ENCODE data around the gene TCF4.

Gene TCF4

DNA sequence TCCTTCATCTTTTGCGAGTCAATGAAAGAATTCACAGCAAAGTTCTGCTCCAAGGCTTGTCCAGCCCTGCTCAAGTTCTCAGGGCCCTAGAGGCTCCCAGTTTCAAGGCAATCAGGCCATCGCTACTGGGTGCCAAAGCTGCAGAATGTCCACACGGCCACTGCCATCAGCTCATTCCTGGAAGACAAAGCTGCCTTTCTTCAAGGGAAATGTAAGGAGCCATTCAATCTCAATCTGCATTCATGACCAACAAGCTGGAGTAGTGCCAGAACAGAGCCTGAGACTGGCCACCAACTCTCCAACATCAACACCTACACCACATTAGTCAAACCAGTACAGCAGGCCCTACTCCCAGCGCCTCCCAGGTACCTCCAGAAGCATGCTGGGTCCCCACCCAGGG, 202.2 kb downstream of the TCF4 start:
- DNase-seq (ENCODE audit: low spot score): no peak

DNA sequence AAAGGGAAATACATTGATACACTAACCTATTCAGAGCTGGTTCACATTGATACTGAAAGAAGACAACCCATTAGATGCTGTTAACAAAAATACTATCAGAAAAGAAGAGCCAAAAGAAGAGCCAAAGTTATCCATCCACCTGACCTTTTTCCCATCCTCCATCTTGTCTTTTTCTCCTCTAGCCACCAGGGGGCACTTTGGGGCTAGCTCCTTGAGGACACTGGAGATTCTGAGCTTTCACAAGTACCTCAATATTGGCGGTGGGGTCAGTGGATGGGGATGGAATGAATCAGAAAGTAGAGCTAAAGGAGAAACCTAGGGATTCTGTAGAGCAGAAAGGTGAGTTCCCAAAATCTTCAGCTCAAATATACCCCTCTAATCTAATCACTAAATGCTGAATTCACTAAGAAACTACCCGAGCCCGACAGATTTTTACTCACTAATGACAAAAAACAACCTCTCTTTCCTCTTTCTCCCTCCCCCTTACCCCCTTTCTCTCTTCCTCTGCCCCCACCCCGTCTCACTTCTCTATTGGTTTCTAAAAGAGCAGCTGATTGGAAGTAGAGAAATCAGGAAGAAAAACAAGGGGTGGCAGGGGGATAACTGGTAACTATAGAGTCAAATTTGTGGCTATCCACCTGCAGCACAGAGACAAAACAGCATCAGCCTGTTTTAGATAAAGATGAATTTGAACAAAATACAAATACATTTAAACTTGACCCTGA, 203.3 kb downstream of the TCF4 start:
- no peak for DNase-seq (ENCODE audit: low spot score)

DNA sequence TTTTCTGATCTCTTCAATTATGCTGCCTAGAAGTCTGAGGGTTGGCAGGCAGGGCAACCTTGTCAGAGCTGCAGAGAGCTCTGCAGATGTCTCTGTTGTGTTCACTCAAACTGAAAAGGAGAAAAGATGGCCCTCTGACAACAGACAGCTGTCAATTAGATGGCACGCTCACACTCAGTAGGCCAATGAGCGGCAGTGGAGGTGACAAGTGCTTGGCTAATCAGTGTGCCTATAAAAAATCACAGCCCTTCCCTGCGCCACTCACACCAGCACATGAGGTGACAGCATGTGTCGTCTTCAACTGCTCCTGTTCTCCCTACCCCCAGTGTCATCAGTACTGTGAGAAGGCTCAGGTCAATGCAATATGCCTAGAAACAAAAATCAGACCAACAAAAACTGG, 203.9 kb downstream of the TCF4 start:
- no peak for DNase-seq (ENCODE audit: low spot score)

DNA sequence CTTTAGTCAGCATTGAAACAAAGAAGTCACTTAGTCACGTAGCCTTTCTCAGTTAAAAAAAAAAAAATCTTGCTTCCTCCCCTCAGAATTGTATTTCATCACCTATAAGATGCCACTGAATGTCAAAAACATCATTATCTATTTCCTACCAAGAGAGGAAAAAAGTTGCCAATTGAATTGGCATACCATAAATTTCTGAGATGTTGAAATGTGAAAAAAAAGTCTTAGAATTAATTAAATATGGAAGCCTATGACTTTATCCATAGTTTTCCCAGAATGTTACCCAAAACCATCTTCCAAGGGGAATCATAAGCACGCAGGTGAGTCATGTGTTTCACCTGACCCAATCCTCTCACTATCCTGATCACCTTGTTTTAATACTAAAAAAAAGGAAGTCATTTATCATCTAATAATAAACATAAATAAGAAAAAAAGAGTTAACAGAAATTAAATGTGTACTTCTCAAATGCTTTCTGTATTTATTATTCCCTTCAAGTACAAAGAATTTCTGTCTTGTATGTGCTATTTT, 205.7 kb downstream of the TCF4 start:
- no peak for DNase-seq (ENCODE audit: low spot score)

DNA sequence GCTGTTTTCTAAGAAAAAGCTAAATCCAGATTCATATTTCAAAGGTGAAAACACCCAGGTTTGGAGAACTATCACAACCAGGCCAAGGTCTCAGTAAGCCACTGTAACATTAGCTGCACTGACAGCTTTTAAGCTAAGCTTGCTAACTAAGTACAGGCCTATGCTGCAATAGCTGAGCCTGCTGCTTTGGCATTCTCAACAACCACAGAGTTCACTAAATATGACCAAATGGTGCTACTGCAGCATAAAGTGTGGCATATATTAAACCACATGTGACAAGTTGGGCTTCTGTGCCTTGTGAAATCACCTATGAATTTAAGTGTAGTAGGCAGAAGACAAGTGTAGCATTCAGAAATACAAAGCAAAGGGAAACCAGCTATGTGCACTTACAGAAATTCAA, 206.7 kb downstream of the TCF4 start:
- no peak for DNase-seq (ENCODE audit: low spot score)

DNA sequence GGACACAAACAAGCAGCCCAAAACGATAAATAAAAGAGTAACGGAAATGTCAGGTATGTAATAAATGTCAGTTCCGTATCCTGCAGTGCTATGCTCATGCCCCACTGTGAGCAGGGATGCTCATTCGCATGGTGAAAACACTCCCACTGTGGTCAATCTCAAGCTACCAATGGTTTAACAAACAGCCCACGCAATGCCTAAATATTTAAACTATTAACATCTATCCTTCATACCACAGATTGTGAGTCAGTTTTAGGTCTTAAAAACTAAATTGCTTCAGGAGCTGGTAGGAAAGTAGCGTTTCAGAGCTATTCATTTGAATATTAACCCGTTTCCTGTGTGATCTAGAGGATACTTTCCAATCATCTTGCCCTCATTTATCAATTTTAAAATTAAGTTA, 207.4 kb downstream of the TCF4 start:
- DNase-seq (ENCODE audit: low spot score): no peak

DNA sequence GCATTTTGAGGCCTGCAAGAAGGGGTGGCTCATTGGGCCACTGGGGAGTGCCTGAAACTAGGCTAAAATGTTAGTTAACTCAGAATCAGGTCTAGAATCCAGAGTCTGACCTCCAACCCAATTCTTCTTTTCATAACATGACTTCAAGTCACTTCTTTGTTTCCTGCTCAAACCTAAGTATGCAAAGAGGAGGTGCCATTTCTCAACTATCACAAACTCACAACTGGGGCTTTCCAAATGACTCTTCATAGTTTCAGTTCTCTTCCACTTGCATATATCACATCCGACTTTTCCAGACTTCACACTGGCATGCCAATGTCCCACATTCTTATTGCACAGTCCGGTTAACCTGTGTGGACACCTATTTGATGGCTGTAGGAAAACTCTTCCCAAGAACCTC, 211.6 kb downstream of the TCF4 start:
- no peak for DNase-seq (ENCODE audit: low spot score)

DNA sequence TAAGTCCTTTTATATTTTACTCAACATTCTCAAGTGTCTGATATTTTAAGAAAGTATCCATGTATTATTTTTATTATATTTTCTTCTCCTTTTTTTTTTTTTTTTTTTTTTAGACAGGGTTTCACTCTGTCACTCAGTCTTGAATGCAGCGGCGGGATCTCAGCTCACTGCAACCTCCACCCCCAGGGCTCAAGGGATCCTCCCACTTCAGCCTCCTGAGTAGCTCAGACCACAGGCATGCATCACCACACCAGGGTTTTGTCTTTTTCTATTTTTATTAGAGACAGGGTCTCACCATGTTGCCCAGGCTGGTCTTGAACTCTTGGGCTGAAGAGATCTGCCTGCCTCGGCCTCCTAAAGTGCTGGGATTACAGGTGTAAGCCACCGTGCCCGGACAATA, 212.1 kb downstream of the TCF4 start:
- no peak for DNase-seq (ENCODE audit: low spot score)

DNA sequence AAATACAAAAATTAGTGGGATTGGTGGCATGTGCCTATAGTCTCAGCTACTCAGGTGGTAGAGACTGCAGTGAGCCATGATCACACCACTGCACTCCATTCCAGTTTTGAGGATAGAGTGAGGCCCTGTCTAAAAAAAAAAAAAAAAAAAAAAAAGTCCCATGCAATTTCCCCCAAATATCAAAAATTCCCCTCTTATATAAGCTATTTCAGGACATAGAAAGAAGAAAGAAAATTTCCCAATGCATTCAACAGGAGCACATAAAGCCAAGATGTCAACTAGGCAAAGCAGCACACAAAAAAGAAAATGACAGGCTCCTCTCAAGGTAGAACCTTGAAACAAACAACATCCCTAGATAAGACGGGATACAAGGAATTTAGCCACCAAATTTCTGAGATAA, 213.3 kb downstream of the TCF4 start:
- DNase-seq (ENCODE audit: low spot score): no peak

DNA sequence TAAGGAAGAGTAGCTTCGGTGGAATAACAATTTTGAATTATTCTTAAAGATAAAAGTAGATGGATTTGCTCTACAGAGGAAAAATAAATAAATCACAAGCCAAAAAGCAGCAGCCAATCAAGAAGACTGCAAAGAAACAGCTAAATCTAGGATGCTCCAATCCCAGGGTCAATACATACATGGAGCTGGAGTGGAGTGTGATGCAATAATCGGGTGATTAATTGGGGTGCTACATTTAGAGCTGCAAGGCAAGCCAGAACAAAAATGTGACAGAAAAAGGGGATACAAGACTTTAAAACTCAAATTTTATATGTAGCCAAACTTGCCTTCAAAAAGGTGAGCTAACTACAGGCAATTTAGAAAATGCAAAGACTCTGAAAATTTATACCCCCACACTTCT, 215.8 kb downstream of the TCF4 start:
- no peak for DNase-seq (ENCODE audit: low spot score)

DNA sequence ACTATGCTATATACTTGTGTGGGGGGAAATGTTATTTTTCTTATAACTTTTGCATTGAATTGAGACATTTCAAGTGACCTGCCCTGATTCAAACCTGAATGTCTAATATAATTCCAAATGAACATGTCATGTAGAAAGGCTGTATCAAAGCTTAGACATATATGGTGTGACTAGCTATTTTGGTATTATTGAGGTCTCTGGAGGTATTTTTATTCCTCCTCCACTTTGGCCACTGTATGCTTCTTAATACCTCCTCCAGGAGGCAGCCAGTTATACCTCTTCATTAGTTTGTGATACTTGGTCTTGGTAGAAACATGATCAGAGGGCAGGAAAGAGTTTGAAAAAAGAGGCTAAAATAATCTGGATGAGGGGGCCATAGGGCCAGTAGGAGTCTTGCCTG, 217.1 kb downstream of the TCF4 start:
- DNase-seq (ENCODE audit: low spot score): no peak

DNA sequence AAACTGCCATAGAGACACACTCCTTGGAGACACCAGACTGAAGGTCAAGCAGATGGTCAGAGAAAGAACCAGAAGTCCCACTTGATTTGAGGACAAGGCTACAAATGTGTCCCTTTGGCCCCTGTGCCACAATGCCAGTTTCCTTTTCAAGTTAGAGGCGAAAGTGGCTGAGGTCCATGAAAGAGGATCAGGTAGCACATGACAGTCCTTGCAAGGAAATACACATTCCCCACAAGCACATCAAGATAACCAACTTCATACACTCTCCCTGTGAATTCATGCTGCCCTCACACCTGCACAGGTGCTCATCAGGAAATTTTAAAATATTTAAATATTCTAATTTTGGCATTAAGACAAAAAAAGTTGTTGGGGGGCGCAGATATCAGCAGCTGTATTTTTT, 218.6 kb downstream of the TCF4 start:
- no peak for DNase-seq (ENCODE audit: low spot score)

DNA sequence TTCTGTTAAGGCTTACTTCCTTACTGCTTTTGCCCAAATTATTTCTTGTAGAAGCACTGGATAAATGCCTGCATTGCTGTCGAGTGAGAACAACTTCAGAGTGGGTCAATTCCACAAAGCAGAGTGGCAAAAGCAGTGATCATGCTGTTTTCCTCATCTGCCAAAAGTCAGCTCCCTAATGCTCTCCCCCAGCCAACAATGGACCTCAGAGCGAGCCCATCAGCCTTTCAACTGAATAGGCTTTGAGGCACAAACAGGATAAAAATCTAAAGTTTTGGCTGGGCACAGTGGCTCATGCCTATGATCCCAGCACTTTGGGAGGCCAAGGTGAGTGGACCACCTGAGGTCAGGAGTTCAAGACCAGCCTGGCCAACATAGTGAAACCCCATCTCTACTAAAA, 222.7 kb downstream of the TCF4 start:
- no peak for DNase-seq (ENCODE audit: low spot score)

DNA sequence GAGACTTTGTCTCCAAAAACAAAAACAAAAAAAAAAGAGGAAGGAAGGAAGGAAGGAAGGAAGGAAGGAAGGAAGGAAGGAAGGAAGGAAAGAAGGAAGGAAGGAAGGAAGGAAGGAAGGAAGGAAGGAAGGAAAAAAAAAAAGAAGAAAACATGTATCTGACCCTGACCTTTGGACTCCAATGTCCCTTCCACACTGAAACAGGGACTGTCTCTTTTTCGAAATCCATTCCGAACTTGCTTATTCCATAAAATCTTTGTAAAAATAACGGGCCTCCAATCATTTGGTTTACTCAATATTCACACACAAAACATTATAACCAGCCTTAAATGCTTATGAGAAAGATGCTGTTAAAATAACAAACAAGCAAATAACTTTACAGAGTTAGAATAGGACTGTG, 225.7 kb downstream of the TCF4 start:
- DNase-seq (ENCODE audit: low spot score): no peak

DNA sequence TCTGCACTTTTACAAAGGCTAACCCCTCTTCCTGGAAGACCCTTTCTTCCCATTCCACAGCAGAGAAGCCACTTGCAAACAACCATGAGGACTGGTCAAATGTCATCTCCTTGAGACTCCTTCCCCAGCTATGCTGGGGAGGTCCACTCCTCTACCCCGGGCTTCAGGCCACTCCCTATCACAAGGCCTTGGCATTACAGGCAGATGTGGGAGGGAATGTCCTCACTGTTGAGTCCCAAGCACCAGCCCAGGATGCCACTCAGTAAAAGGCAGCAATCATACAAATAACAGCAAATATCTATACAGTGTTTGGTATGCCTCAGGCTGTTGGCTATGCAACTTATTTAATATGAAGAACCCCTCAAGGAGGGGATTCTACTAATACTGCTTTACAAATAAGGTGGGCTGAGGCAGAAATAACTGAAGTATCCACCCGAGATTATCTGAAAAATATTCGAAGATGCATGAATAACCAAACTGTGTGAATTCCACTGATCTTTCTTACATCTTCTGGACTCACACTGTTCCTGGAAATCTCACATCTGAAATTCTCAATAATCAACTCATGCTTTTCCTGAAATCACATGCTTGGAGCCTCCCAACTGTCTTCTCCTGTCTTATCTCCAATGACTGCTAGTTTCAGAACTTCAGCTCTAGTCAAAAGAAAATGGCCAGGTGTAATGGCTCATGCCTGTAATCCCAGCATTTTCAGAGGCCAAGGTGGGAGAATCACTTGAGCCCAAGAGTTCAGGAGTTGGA, 226.3 kb downstream of the TCF4 start:
- no peak for DNase-seq (ENCODE audit: low spot score)

DNA sequence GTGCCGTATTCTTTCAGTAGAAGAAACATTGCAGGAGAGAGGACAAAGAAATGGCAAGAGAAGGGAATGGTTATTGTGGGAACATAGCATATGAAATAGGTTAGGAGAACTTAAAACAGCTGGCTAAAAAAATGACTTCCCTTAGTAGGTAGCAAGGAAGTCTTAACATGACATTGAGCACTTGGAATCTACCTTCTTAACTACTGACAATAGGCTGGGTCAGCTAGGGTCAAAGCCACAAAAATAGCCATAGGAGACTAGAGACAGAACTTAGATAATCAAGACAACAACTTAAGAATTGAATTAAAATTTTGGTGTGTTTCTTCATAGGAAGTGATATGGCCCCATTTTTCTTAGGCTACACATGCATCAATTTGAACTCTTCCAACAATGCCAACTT, 227.9 kb downstream of the TCF4 start:
- no peak for DNase-seq (ENCODE audit: low spot score)

DNA sequence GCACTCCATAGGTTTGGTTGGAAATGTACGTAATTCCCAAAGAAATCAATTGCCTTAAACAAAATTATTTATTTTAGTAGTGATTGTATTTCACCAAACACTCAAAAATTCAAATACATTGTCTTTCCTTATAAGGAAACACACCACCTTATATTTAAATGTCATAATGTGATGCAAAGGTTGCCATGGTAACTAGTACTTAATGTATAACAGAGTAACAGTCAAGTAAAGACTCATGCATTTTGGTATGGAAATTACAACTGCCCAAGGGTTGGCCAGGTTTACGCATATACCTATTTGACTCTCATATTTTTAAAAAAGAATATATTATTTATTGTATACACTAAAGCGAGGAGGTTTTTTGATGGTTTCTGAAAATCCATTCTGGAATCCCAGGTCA, 231.2 kb downstream of the TCF4 start:
- DNase-seq (ENCODE audit: low spot score): no peak

DNA sequence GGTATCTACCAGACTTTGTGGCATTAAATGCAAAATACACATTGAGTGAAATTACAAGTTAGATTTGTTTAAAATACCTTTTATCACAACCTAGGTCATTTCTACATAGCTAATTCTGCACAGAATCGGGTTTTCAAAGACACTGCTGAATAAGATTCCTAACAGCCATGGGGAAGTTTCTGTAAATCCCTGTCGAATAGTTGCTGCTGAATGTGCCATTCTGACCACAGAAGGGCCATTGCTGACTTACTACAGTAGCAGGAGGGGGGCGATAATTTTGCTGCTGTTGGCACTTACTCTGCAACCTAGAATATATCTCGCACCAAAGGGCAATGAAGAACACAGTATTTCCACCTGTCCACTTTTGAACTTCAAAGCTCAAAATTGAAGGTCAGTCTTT, 232.8 kb downstream of the TCF4 start:
- no peak for DNase-seq (ENCODE audit: low spot score)

DNA sequence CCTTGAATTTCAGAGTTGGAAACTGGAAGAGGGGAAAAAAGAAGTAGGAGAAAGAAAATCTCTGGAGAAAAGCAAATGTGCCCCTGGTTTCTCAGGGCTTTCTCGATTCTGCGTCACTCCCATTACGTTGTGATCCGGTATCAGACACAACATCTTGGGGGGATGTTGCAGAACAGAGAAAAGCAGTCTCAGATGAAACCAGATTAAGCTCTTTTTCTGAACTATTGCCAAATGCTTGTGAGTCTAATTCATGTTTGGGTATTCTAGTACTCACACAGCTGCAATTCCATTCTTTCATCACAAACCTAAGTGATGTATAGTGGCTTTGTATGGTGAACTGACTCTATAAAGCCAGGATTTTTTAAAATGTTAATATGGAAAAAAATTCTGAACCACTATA, 233.2 kb downstream of the TCF4 start:
- DNase-seq (ENCODE audit: low spot score): no peak

DNA sequence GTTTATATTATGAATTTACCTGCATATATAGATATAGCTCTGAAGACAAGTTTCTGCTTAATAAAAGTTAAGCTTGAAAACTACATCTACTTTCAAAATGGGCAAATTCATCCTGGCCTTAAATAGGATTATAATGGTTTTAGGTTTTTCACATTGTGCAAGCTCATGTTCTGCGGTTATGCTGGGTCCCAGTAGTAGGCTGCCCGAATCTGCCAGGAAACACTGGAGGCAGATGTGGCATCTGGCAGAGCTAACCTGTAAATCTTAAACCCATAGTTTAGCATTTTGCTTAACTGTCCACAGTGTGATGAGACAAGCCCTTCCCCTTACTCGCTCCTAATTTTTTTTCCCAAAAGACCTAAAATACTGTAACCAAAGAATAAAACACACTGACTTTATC, 234.2 kb downstream of the TCF4 start:
- no peak for DNase-seq (ENCODE audit: low spot score)

DNA sequence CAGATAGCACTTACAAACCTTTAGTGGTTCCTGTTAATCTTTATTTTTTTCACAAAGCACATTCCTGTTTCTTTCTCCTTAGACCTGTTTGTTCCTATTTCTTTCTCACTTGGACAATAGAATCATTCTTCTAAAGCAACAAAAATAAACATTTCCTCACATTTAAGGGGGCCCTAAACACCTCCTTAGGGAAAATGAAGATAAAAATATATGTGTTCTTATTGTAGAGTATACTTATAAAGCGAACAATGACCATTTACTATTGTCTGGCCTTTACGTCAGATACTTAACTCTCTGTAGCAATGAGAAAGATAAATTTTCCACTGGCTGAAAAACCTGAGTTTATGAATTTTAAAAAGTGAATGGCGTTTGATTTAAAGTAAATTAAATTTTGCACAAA, 234.6 kb downstream of the TCF4 start:
- no peak for DNase-seq (ENCODE audit: low spot score)

DNA sequence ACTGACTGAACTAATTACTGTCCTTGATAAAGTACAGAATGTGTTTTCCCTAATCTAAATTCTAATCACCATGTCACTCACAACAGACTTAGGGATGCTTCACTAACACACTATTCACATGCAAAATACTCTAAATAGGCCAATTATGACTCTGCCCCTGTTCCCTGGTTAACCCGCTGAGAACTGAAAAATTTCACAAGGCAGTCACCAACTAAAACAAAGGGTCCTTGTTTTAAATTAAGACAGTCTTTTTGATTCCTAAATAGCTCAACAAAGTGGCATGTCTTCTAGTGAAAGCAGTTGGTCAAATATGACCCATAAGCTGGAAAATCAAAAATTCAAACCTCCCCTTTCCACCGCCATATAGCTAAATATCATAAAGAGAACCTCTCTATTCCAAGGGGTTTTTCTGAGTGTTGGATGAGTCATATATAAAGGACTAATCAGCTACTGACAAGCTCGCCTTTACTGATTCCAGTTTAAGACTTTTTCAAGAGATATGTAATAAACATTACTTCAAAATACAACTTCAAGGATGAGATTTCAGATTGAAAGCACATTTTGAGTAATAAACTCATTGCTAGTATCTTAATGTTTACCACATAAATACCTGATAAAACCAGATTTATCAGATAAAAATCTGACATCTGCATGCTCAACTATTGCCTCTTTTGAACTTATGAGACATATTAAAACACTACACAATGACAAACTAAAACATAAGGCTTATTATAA, 235.8 kb downstream of the TCF4 start:
- DNase-seq (ENCODE audit: low spot score): no peak

DNA sequence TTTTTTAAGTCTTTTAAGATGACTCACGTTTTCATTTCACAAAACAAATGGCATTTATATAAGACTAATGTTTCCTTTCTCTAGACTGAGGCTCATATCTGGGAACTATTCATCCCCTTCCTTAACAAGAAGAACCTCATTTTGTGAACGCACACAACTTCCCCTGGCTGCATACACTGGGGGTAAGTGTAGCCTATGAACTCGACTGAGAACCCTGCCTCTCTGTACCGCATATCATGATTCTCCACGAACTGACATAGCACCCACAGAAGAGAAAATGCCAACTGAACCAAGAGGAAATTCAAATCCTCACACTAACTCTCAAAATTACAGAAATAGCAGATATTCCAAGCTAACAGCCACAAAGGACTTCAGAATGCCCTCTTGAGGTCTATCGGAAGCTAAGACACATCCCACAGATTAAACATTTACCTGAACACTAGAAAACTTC, 236.7 kb downstream of the TCF4 start:
- DNase-seq (ENCODE audit: low spot score): no peak

All from ecto neural progenitor cell (in vitro differentiated cells).